ENCODE measurements around the gene NOSTRIN.
"Not testable (repeated sequence)": the region's sequence is repeated elsewhere in the genome, so short reads cannot be mapped to it uniquely, and the experiment has no call there.

GRCh38 chr2:168791140-168791539 is 11.3 kb upstream of the NOSTRIN start:
- not testable (repeated sequence) for TF ChIP-seq CTCF (conservative IDR thresholded peaks at IDR 0.05); EZH2 (IDR thresholded peaks at IDR 0.05; ENCODE audit: low read depth)
